HepG2 (cell line): Measurements from ENCODE around the gene LGALS4. TPM values are rescaled to one million over a fixed set of nuclear protein-coding genes. Genes with fewer than 3 reads are reported as not detected.

Experiments
- GABPA ChIP-seq, 2 experiments: IDR thresholded peaks; 2 replicates each; pipeline ENCODE4 v1.6.1; 2011 to 2016; ENCODE audit warnings: low read depth in 2 of 2, low read length in 1 of 2, missing biosample characterization in 1 of 2, missing genetic modification characterization in 1 of 2
- REXO4 ChIP-seq: sonication (generic); formaldehyde crosslinking; IDR thresholded peaks from 2 replicates; pipeline ENCODE4 v1.8.0; 2022; ENCODE audit warnings: missing genetic modification reagents, mild to moderate bottlenecking, borderline replicate concordance
- SMAD1 ChIP-seq: sonication (generic); formaldehyde crosslinking; IDR thresholded peaks from 2 replicates; pipeline ENCODE4 v1.4.0; 2020; ENCODE audit warnings: missing genetic modification reagents, low read depth, mild to moderate bottlenecking, borderline replicate concordance
- TEAD2 ChIP-seq: sonication (generic); formaldehyde crosslinking; IDR thresholded peaks from 2 replicates; pipeline ENCODE4 v1.9.0; 2021; ENCODE audit warnings: missing genetic modification reagents
- ZBTB7A ChIP-seq: sonication (generic); formaldehyde crosslinking; IDR thresholded peaks from 2 replicates; pipeline ENCODE4 v1.8.0; 2022; ENCODE audit warnings: mild to moderate bottlenecking, missing genetic modification reagents
- ZNF549 ChIP-seq: sonication (generic); formaldehyde crosslinking; IDR thresholded peaks from 2 replicates; pipeline ENCODE4 v1.5.0; 2020; ENCODE audit warnings: missing genetic modification reagents
- polyA plus RNA-seq, 8 experiments: library from polyadenylated mRNA; depleted of rRNA in 3 of 8; stranded (reverse) in 7 of 8; unstranded in 1 of 8; fragments of >200 nt; fragmentation: Illumina TruSeq in 4 of 8; extraction: Trizol in 4 of 8; gene quantifications; 2 replicates each; pipeline versions ENCODE4 v1.2.1 to v1.2.3, GENCODE V29; 2011 to 2016; ENCODE audit warnings: low read depth in 4 of 8, missing spikeins in 1 of 8, mixed read lengths in 1 of 8; ENCODE audit not compliant: insufficient read depth in 1 of 8
- total RNA-seq, 5 experiments: library from RNA; depleted of rRNA; stranded (reverse); fragments of >200 nt; fragmentation: Illumina TruSeq; extraction: Trizol; gene quantifications; 2 replicates each; pipeline ENCODE4 v1.2.3, GENCODE V29; 2016; ENCODE audit warnings: low read depth in 1 of 5
- TF ChIP-seq, protein P1 (sequence below): sonication (generic); formaldehyde crosslinking; IDR thresholded peaks from 2 replicates; pipeline ENCODE4 v1.9.0; 2021; ENCODE audit warnings: mild to moderate bottlenecking, missing genetic modification reagents
- TF ChIP-seq, protein P2 (sequence below): sonication (generic); formaldehyde crosslinking; IDR thresholded peaks from 2 replicates; pipeline ENCODE4 v1.8.0; 2022; ENCODE audit warnings: missing genetic modification reagents, mild to moderate bottlenecking, moderate library complexity, borderline replicate concordance
- TF ChIP-seq, protein P3 (sequence below): sonication (generic); formaldehyde crosslinking; IDR thresholded peaks from 2 replicates; pipeline ENCODE4; 2020; ENCODE audit warnings: missing genetic modification reagents, mild to moderate bottlenecking, borderline replicate concordance
- TF ChIP-seq, protein P4 (sequence below): sonication (generic); formaldehyde crosslinking; IDR thresholded peaks from 2 replicates; pipeline ENCODE4 v1.4.0; 2020; ENCODE audit warnings: missing genetic modification reagents
- TF ChIP-seq, protein P5 (sequence below): fragments of 450-650 bp; IDR thresholded peaks from 2 replicates; pipeline ENCODE4 v1.6.1; 2016
- TF ChIP-seq, protein P6 (sequence below): sonication (generic); IDR thresholded peaks from 2 replicates; pipeline ENCODE4 v1.6.1; 2016; ENCODE audit warnings: low read depth, borderline replicate concordance

LGALS4 gene
- total and polyA plus RNA-seq, 2 of the 13 experiments (the other 11 are each of a cell fraction or from before 2014, with no cell fraction given) = 0.24 to 0.71 TPM

DNA sequence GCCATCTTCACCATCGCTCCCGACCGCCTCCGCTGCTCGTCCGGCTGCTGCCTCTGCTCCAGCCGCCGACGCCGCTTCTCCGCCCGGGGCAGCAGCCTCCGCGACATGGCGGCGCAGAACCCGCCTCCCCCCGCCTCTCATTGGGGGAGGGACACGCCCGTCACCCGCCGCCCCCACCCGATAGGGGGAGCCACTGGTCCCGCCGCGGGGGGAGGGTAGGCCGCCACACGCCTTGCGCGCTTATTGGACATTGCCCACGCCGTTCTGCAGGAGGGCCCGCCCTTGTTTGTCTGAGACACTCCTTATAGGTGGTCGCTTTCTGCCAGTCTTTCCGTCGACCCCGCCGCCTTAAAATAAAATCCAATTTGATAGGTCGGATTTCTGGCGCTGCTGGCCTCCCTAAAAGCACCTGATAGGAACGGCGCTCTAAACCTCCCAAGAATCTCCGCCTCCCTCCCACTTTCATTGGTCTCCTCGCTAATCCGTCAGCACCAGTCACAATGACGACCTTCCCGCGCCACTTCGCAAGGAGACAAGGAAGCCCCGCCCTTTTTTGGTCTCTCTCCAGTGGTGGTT lies 37.2 kb upstream of the LGALS4 start, which contains the start of gene HNRNPL (continued):
- TF ChIP-seq, protein P1, sequence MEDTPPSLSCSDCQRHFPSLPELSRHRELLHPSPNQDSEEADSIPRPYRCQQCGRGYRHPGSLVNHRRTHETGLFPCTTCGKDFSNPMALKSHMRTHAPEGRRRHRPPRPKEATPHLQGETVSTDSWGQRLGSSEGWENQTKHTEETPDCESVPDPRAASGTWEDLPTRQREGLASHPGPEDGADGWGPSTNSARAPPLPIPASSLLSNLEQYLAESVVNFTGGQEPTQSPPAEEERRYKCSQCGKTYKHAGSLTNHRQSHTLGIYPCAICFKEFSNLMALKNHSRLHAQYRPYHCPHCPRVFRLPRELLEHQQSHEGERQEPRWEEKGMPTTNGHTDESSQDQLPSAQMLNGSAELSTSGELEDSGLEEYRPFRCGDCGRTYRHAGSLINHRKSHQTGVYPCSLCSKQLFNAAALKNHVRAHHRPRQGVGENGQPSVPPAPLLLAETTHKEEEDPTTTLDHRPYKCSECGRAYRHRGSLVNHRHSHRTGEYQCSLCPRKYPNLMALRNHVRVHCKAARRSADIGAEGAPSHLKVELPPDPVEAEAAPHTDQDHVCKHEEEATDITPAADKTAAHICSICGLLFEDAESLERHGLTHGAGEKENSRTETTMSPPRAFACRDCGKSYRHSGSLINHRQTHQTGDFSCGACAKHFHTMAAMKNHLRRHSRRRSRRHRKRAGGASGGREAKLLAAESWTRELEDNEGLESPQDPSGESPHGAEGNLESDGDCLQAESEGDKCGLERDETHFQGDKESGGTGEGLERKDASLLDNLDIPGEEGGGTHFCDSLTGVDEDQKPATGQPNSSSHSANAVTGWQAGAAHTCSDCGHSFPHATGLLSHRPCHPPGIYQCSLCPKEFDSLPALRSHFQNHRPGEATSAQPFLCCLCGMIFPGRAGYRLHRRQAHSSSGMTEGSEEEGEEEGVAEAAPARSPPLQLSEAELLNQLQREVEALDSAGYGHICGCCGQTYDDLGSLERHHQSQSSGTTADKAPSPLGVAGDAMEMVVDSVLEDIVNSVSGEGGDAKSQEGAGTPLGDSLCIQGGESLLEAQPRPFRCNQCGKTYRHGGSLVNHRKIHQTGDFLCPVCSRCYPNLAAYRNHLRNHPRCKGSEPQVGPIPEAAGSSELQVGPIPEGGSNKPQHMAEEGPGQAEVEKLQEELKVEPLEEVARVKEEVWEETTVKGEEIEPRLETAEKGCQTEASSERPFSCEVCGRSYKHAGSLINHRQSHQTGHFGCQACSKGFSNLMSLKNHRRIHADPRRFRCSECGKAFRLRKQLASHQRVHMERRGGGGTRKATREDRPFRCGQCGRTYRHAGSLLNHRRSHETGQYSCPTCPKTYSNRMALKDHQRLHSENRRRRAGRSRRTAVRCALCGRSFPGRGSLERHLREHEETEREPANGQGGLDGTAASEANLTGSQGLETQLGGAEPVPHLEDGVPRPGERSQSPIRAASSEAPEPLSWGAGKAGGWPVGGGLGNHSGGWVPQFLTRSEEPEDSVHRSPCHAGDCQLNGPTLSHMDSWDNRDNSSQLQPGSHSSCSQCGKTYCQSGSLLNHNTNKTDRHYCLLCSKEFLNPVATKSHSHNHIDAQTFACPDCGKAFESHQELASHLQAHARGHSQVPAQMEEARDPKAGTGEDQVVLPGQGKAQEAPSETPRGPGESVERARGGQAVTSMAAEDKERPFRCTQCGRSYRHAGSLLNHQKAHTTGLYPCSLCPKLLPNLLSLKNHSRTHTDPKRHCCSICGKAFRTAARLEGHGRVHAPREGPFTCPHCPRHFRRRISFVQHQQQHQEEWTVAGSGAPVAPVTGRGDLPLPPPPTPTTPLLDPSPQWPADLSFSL = no peak
- TF ChIP-seq, protein P2, sequence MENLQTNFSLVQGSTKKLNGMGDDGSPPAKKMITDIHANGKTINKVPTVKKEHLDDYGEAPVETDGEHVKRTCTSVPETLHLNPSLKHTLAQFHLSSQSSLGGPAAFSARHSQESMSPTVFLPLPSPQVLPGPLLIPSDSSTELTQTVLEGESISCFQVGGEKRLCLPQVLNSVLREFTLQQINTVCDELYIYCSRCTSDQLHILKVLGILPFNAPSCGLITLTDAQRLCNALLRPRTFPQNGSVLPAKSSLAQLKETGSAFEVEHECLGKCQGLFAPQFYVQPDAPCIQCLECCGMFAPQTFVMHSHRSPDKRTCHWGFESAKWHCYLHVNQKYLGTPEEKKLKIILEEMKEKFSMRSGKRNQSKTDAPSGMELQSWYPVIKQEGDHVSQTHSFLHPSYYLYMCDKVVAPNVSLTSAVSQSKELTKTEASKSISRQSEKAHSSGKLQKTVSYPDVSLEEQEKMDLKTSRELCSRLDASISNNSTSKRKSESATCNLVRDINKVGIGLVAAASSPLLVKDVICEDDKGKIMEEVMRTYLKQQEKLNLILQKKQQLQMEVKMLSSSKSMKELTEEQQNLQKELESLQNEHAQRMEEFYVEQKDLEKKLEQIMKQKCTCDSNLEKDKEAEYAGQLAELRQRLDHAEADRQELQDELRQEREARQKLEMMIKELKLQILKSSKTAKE (CRISPR knock-in tag) = no peak
- TF ChIP-seq ZBTB7A (CRISPR knock-in tag) (no peak), SMAD1 (CRISPR knock-in tag) (no peak), TEAD2 (no peak; the same call in 1 of the 2 replicates), ZNF549 (no peak), GABPA (IDR thresholded peaks at IDR 0.05; ENCODE audit: low read depth, low read length) (peak; percentile 58), GABPA (CRISPR knock-in tag; IDR thresholded peaks at IDR 0.05; ENCODE audit: low read depth) (peak; percentile 82), REXO4 (CRISPR knock-in tag) (no peak)
- TF ChIP-seq, protein P3, sequence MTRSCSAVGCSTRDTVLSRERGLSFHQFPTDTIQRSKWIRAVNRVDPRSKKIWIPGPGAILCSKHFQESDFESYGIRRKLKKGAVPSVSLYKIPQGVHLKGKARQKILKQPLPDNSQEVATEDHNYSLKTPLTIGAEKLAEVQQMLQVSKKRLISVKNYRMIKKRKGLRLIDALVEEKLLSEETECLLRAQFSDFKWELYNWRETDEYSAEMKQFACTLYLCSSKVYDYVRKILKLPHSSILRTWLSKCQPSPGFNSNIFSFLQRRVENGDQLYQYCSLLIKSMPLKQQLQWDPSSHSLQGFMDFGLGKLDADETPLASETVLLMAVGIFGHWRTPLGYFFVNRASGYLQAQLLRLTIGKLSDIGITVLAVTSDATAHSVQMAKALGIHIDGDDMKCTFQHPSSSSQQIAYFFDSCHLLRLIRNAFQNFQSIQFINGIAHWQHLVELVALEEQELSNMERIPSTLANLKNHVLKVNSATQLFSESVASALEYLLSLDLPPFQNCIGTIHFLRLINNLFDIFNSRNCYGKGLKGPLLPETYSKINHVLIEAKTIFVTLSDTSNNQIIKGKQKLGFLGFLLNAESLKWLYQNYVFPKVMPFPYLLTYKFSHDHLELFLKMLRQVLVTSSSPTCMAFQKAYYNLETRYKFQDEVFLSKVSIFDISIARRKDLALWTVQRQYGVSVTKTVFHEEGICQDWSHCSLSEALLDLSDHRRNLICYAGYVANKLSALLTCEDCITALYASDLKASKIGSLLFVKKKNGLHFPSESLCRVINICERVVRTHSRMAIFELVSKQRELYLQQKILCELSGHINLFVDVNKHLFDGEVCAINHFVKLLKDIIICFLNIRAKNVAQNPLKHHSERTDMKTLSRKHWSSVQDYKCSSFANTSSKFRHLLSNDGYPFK (CRISPR knock-in tag) = no peak
- TF ChIP-seq, protein P4, sequence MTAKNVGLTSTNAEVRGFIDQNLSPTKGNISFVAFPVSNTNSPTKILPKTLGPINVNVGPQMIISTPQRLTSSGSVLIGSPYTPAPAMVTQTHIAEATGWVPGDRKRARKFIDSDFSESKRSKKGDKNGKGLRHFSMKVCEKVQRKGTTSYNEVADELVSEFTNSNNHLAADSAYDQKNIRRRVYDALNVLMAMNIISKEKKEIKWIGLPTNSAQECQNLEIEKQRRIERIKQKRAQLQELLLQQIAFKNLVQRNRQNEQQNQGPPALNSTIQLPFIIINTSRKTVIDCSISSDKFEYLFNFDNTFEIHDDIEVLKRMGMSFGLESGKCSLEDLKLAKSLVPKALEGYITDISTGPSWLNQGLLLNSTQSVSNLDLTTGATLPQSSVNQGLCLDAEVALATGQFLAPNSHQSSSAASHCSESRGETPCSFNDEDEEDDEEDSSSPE (CRISPR knock-in tag) = peak; percentile 85
- TF ChIP-seq, protein P5, sequence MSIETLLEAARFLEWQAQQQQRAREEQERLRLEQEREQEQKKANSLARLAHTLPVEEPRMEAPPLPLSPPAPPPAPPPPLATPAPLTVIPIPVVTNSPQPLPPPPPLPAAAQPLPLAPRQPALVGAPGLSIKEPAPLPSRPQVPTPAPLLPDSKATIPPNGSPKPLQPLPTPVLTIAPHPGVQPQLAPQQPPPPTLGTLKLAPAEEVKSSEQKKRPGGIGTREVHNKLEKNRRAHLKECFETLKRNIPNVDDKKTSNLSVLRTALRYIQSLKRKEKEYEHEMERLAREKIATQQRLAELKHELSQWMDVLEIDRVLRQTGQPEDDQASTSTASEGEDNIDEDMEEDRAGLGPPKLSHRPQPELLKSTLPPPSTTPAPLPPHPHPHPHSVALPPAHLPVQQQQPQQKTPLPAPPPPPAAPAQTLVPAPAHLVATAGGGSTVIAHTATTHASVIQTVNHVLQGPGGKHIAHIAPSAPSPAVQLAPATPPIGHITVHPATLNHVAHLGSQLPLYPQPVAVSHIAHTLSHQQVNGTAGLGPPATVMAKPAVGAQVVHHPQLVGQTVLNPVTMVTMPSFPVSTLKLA = no peak
- TF ChIP-seq, protein P6, sequence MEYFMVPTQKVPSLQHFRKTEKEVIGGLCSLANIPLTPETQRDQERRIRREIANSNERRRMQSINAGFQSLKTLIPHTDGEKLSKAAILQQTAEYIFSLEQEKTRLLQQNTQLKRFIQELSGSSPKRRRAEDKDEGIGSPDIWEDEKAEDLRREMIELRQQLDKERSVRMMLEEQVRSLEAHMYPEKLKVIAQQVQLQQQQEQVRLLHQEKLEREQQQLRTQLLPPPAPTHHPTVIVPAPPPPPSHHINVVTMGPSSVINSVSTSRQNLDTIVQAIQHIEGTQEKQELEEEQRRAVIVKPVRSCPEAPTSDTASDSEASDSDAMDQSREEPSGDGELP = peak; percentile 48; the same call in 1 of the 2 replicates
